ENCODE results near the gene THADA.

THADA gene

DNA sequence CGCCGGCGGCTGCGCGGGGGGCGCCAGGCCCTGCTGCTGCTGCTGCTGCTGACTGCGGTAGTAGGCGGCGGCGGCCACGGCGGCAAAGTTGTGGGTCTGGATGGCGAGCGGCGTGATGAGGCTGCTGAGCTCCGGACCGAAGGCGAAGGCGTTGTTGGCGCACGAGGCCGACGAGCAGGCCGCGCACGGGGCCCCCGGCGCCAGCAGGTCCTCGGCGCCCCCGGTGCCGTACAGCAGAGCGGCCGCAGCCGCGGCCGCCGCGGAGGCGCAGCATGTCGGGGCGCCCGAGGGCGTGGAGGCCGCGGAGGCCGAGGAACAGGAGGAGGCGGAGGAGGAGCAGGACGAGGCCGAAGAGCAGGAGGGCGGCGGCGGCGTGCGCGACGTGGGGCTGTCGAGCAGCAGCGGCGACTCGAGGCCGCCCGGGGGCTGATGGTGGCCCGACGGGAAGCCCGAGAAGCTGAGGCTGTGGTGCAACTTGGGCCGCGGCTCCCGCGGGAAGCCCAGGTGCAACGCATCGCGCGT is 371.2 kb downstream of the THADA start:
- DNase-seq (ENCODE audit: low read depth in 2 of 2), result peak in 1 of 2 donors; percentile 34

DNA sequence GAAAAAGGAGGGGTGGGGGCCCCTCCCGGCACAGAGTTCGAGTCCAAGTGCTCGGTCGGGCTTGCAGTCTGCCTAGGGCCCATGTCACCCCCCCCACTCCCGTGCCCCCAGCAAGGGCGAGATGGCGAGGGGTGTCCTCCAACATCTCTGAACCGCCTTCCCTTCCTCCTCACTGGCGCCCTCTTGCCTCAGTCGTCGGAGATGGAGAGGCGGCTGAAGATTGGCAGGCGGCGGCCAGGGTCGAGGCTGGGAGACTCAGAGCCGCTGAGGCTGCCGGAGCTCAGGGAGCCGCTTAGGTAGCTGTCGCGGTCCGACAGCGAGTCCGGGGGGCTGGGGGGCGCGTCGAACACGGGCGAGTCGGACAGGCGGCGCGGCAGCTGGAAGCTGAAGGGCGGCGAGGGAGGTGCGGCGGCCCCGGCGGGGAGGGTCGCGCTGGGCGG is 371.7 kb downstream of the THADA start:
- peak; percentile 53 to 61 for DNase-seq (ENCODE audit: low read depth in 2 of 2)

DNA sequence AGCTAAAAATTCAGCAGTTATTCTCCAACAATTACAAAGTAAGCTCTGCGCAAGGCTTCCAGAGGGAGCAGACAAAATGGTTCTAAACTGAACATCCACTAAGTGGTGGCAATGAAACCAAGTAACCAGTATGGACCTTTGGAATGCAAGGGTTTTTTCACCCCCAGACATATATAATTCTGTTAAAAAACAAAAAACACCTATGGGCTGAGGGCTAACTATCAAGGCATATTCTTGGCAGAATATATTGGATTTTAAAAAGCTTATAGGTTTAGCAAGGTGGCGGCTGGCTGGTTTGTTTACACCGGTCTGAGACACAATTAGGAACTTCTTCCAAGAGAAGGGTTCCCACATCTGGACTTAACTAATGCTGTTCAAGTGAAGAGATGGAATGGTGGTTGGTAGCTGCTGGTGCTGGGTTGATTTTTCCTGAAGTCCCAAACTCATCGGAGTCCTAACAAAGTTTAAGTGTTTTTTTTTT is 372.3 kb downstream of the THADA start:
- DNase-seq (ENCODE audit: low read depth in 2 of 2), result no peak

DNA sequence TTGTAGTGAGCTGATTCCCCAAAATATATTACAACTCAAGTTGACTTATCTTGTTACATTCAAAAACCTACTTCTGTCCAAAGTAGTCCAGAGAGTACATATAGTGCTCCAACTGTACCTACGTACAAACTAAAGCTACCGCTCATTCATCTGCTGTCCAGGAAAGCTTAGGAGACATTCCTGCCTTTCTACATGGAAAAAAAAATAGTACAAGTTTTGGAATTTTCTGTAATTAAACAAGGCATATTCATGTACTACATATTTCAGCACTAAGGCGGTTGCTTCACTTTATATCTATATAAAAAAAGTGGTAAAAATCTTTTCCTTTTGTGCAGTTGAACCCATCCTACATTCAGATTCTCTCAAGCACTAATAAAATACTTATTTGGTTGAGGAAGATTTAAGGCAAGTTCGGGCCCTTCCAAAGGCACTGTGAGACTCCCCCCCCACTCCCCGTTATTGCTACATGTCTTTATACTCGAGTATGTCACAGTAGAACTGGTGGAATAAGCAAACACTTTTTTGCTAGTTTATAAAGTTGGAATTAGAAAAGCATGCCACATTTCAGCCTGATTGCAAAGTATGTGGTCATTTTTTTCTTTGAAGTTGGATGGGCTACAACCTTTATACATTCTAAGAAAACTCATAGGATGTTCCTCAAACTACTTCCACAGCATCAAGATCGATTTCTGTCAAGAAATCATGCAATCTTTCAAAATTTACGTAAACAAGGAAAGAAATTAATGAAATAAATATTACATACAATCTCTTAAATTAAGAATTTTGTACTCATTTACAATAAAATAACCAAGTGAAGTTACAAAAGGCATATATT is 373.1 kb downstream of the THADA start:
- no peak for DNase-seq (ENCODE audit: low read depth in 2 of 2)

DNA sequence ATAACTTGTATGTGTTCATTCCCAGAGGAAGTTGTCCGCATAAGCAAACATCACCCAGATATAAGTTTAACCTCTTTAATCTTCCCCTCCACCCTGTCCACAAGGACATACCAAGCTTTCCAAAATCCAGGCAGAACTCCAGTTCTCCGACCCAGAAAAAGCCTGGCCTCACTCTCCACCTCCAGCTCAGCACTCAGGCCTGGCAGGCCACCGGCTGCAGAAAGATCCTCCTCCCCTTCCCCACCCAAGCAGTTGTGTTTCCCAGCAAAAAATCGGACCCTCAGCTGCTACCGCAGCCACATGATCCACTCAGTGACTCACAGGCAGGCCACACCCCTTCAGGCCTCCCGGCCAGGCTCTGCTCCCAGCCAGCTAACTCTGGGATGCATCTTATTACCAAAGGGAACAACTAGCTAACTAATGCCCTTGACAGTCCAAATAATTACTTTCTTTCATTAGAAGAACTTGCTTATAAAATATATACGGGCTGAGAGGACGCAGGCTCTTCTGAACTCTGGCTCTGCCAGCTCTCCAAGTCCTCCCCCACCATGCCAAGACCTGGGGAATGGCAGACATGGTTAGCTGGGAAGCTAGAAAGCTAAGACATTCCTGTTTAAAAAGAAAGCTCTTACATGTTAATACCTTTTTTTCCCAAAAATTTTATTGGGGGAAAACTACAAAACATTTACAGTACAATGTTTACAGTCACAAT is 373.9 kb downstream of the THADA start:
- peak in 1 of 2 donors; percentile 27 for DNase-seq (ENCODE audit: low read depth in 2 of 2)

DNA sequence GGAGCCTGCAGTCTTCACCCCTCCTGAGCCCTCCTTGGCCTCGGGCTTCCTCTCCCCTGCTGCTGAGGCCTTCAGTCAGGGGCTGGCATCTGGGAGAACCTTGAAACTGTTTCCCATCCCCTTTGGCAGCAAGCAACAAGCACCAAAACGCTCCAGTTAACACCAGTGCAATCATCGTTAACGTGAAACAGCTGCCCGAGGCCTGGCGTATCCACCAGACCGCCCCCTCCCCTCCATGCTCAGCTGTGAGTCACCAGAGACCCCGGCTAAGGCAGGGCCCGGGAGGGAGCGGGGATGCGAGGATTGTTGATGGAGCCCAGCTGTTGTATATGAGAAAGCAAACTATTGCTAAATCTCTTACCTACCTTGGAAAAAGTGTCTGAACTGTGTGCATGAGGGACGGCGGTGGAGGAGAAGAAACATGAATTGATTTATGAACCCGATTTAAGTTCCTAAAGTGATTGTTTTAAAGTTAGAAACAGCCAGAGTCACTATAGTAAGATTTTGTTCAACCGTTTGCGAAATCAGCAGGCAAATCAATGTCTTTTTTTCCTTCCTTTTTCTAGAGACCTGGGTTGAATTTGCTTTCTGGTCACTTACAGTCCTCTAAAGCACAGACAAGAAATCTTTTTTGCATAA is 374.6 kb downstream of the THADA start:
- DNase-seq (ENCODE audit: low read depth in 2 of 2), result no peak

DNA sequence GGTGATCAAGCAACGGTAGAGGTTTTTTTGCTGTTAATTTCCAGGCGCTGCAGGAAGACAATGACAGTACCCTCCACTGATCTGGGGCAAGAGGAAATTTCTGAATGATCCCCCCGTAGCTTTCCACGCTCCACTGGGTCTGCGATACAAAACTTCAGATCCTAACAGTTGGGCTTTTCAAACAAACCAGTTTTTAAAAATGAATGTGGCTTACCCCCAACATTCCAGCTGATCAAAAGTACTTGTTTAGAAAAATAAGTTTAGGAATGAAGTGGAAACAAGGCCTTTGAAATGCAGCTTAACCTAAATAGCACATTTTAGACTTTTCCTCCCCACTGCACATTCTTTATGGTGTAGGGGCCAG is 375.1 kb downstream of the THADA start:
- DNase-seq (ENCODE audit: low read depth in 2 of 2), result no peak

DNA sequence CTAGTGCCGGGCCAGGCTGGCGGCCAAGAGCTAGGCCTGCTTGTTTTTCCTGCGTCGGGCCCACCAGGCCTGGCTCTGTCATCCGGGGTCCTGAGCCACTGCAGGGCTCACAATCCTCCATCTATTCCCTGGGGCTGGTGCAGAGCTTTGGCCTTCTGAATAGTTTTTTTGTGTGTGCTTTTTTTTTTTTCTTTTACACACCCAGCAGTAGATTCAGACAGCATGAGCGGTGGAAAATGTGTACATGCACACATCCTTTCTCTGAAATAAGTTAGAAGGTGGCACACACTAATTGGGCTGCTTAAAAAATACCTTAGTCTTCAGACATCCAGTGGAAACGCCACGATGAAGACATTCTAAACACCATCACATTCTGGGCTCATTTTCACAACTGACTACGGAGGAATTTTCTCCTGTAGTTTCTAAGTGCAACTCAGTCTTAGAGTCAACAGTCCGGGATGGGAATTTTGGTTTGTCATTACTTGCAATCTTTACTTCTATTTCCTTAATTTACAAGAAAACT is 375.5 kb downstream of the THADA start:
- no peak for DNase-seq (ENCODE audit: low read depth in 2 of 2)

DNA sequence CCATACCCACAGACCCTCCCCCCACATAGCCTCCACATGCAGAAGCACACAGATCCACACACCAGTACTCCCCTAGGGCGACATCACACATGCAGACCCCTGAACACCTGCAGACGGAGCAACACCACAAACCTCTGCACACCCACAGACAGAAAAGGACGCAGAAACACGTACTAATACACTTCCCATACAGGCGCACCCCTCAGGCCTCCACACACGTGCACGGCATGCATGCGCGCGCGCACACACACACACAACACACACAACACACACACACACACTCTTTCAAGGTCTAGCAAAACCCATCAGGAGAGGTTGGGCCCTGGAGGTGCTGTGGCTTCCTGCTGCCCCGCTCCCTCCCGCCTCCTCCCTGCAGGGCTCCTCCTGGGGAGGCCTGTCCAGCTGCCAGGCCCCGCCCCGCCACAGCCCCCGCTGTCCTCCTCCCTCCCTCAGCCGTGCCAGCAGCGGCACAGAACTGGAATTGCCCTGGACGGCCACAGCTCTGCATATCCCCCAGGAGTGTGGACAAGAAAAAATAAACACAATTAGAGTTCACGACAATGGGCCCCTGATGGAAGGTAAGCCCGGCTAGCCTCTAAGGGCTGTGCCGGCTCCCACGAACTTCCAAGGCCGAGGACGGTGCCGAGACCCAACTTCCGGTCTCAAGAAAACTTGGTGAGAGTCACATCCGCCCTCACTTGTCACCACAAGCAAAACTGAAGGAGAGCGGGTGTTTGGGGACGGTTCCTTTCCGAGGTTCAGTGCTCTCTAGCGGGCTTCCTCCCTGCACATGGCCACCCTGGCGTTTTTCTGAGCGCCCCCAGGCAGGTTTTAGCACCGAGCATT is 376.2 kb downstream of the THADA start:
- peak; percentile 45 to 49 for DNase-seq (ENCODE audit: low read depth in 2 of 2)

DNA sequence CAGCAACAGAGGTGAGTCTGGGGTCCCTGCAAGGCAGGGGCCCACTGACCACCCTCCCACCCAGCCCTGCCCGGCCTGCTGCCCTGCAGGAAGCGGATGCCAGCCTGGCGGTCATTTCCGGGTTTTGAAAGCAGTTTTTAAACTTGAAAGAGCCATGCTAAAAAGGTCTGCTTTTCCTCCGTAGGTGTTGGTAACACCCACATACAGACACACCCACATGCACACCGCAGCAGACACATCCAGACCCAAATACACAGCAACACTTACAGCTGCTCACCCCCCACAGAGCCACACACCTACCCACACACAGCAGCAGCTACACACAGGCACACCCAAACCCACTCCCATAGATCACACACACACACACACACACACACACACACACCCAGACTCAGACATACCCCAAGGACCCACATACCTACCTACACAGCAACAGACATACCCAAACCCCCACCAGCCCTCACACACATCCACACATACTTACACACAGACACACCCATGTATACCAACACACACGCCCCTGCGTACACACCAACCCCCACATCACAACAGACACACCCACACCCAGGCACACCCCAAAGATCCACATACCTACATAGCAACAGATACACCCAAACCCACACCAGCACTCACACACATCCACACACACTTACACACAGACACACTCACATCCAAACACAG is 377.0 kb downstream of the THADA start:
- DNase-seq (ENCODE audit: low read depth in 2 of 2), result peak in 1 of 2 donors; percentile 62

DNA sequence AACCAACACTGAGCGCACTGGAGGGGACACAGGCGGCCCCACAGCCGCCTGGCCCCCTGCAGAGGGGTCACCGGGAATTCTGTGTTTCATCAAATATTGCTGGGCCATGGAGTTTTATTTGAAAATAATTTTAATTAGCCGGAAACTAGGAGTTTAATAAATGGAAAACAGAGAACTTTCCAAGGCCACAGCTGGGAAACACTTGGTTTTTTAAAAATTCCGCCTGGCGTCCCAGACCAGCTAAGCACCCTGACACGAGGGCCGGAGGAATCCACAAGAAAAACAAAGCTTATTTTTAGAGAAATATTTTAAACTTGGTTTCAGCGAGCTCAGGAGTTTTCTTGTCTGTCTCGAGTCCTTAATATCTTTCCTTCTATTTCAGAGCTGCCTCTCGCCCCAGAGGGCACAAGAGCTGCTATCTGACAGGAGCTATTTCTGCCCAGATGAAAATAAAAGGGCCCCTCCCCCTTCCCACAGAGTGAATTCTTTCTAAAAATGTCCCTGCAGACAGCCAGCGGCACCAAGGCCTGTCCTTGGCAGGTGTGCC is 377.6 kb downstream of the THADA start:
- no peak for DNase-seq (ENCODE audit: low read depth in 2 of 2)

DNA sequence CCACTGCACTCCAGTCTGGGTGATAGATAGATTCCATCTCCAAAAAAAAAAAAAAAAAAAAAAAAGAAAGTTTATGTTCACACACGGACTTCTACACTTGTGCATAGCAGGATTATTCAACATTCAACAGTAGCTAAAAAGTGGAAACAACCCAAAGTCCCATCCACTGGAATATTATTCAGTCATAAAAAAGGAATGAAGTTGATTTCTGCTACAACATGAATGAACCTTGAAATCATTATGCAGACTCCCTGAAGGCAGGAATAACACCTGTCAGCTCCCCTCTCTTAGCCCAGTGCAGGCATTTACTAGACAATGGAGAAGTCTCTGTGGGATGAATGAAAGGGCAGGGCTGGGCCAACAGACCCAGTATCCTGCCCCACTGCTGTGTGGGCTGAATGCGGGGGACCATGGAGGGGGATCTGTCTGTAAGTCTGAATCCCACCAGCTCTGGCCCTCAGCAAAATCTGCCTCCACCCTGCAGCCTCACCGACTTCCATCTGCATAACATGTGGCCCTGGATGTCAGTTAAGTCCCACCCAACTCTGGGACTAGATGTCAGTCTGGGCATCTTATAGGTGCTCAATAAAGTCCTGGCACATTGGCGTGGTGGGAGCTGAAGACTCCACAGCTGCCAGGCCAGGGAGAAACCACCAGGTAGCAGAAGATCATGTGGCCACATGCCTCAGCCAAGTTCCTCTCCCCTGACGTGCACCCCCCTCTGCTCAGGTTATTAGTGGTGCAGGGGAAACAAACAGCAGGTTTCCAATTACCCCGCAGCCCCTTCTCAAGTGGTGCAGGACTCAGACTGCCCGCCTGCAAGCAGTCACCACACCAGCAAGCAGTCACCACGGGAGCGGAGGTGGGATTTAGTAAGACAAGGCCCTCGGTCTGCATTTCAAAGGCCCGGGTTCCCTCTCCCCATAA is 378.3 kb downstream of the THADA start:
- DNase-seq (ENCODE audit: low read depth in 2 of 2), result no peak

DNA sequence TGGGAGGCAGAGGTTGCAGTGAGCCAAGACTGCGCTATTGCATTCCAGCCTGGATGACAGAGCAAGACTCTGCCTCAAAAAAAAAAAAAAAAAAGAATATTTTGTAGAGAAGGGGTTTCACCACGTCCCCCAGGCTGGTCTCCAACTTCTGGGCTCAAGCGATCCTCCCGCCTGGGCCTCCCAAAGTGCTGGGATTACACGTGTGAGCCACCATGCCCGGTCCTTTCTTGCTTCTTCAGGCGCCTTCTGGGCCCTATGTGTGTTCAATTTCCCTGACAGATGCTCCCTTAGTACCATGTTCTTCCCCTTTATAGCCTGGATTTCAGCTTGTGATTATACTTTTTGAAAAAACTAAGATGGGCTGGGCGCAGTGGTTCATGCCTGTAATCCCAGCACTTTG is 379.2 kb downstream of the THADA start:
- no peak for DNase-seq (ENCODE audit: low read depth in 2 of 2)

DNA sequence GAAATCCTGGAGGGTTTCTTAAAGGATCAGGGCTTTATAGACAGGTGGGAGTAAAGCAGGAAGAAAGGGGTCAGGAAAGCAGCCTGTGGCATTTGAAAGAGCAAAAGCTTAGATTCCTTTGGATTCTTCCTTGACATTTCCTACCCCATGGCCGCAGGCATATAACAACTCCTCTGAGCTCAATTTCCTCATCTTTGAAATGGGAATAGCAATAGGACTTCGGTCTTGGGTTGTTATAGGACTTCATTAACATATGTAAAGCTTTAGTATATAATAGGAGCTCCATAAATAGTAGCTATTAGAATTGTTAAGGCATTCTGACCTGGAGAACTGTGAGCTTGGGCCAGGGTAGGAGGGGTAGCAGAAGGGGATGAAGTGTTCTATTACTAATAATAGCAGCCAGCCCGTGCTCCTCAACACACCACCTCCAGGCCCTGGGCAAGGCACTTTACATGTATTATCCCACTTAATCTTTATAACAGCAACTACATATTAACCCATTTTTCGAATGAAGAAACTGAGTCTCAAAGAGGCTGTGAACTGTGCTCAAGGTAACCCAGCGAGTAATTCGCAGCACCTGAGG is 380.1 kb downstream of the THADA start:
- no peak for DNase-seq (ENCODE audit: low read depth in 2 of 2)

DNA sequence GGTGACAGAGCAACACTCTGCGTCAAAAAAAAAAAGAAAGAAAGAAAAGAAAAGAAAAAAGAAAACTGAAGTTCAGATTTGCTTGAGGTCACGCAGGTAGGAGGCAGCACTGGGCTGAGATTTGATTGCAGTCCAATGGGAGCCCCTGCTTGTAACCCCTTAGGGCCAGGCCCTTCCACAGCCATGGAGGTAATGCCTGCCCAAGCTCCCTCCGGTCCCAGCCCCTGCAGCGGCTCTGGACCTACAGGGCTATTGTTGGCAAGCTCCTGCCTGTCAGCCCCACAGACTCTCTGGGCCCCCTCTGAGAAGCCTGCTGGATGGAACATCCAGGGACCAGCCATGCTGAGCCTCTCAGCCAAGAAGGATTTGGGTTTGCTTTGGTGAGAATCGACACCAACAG is 381.6 kb downstream of the THADA start:
- no peak for DNase-seq (ENCODE audit: low read depth in 2 of 2)

DNA sequence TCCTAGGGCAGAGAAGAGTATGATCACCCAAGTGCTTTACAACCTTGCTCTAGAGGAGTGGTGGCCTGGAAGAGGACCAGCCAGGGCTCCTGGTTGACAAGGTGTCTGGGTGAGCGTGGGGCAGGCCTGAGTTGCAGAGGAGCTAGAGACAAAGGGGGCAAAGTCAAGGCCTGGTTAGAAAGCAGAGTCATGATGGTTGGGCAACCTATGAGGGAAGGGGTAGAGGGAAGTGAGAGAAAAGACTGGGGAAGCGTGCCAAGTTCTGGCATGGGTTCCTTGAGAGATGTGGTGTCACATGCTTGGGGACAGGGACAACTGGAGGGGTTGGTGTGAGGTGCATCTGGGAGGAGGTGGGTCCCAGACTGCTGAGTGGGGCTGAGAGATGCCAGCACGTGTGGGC is 382.9 kb downstream of the THADA start:
- no peak for DNase-seq (ENCODE audit: low read depth in 2 of 2)

DNA sequence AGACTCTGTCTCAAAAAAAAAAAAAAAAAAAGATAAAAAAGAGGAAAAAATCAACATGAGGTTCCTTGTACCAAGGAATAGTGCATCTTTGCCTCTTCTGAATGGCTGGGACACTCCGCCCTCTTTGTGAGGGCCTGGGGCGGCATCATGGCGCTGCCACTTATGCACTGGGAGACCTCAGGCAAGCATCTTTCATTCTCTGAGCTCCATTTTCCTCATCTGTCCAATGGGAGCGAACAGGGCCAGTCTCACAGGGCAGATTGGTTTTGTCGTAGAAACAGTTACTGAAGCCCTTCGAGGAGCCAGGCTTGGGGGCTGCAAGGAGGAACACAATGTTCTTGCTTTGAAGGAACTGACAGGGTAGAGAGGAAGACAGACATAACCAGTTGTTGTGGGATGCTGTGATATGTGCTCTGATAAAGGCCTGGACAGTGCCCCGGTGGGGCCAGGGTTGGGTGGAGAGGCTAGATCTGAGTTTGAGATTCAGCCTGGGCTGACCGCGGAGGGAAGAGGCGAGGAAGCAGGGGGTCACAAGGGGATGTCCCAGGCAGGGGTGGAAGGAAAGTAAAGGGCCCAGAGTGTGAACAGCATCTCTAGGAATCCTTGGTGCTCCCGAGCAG is 383.5 kb downstream of the THADA start:
- no peak for DNase-seq (ENCODE audit: low read depth in 2 of 2)

All from stimulated activated CD4-positive, alpha-beta T cell treated with anti-CD3 and anti-CD28 coated beads, Interleukin-1b, Interleukin-23, amount 100 ng/mL, for 4 hours (primary cell).